Mononuclear cell (primary cell): Measurements from ENCODE around the gene DPM2. TPM values are rescaled to one million over a fixed set of nuclear protein-coding genes. Genes with fewer than 3 reads are reported as not detected.

Experiments
- H3K27me3 ChIP-seq: 2 replicates; pipeline ENCODE4 v1.6.0; 2011; ENCODE audit warnings: low read length, control low read depth; ENCODE audit not compliant: insufficient read depth
- H3K4me1 ChIP-seq: 2 replicates; pipeline ENCODE4 v1.5.1; 2011; ENCODE audit warnings: mild to moderate bottlenecking, low read length, control low read depth; ENCODE audit not compliant: insufficient read depth
- H3K4me3 ChIP-seq: 2 replicates; pipeline ENCODE4 v1.5.1; 2011; ENCODE audit warnings: mild to moderate bottlenecking, low read length, moderate library complexity
- H3K9me3 ChIP-seq: 2 replicates; pipeline ENCODE4 v1.5.1; 2011; ENCODE audit warnings: low read depth, mild to moderate bottlenecking, control low read depth, low read length
- total RNA-seq: library from RNA; depleted of rRNA; stranded (reverse); fragments of >200 nt; gene quantifications from one replicate; pipeline ENCODE4 v1.2.3, GENCODE V29; 2012

Gene DPM2
- total RNA-seq, 1 donor = 12.7 TPM

- Histone ChIP-seq H3K9me3 (no peaks in the 10 kb centered on the region), H3K4me1 (peaks cover 53% of the 10 kb centered on the region), H3K27me3 (no peaks in the 10 kb centered on the region), H3K4me3 (no peak overlapping the region)
These were observed 22.3 kb downstream of the DPM2 start for GRCh38 chr9:127915325-127915752.

GRCh38 chr9:127913682-127914081, 24.0 kb downstream of the DPM2 start:
- H3K4me1 ChIP-seq = peaks cover 37% of the 10 kb centered on the region
- H3K27me3 ChIP-seq = no peaks in the 10 kb centered on the region
- H3K9me3 ChIP-seq = no peaks in the 10 kb centered on the region
- H3K4me3 ChIP-seq = no peak overlapping the region

DNA sequence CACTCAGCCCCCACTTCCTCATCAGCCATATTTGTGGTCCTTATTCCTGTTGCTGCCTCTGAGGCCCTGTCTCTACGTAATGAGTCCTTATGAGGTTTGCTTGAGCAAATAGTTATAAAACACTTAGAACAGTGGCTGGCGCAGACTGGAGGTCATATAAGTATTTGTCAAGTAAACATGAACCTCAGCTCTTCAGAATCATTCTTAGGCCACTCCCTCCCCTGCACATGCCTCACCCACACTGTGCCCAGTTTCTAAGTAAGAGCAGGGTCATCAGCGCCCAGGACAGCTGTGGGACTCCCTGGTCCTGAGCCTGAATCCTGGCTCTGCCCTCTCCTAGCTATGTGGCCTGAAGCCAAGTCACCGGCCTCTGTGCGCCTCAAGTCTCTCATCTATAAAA, 24.8 kb downstream of the DPM2 start:
- Histone ChIP-seq H3K4me1 (peaks cover 29% of the 10 kb centered on the region), H3K4me3 (no peak overlapping the region), H3K9me3 (no peaks in the 10 kb centered on the region), H3K27me3 (no peaks in the 10 kb centered on the region)

DNA sequence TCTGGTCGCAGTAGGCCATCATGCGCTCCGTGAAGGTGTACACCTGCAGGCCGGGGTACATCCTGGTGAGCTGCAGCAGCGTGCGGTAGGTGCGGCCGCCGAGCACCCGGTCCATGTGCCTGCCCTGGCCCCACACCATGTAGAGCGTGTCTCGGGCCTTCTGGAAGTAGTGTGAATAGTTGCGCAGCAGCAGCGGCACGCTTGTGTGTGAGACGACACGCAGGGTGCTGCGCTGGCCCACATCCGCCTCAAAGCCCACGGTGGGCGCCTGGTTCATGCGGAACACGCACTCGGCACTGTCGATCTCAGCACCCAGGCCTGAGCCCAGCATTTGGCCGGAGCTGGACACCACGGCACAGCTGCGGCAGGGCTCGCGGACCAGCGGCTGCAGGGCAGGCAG, 25.4 kb downstream of the DPM2 start:
- Histone ChIP-seq H3K27me3 (no peaks in the 10 kb centered on the region), H3K4me1 (peaks cover 24% of the 10 kb centered on the region), H3K4me3 (no peak overlapping the region), H3K9me3 (no peaks in the 10 kb centered on the region)

DNA sequence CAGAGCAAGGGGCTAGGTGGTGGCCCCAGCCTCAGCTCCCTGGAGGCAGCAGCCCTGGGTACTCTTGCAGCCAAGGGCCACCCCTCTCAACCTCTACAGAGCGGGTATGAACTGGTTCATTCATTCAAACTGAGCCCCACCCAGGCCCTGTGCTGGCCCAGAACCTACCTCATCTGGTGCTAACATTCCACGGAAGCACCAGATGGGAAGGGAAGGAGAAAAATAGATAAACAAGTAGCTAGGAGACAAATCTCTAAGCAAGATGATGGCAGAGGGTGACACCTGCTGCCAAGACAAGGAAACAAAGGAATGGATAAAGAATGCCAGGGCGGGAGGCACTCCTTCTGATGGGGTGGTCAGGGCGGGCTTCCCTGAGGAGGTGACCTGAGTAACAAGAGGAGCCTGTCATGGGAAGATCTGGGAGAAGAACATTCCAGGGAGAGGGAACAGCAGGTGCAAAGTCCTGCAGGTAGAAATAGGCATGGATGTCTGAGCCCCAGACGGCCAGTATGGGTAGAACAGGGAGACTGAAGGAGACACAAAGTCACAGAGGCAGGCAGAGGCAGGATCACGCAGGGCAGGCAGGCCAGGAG, 26.9 kb downstream of the DPM2 start:
- Histone ChIP-seq H3K4me3 (no peak overlapping the region), H3K4me1 (peaks cover 28% of the 10 kb centered on the region), H3K9me3 (no peaks in the 10 kb centered on the region)

GRCh38 chr9:127909839-127910273, 27.8 kb downstream of the DPM2 start:
- peaks cover 29% of the 10 kb centered on the region for H3K4me1 ChIP-seq

More for the DNA sequence above, 26.9 kb downstream of the DPM2 start:
- no peaks in the 10 kb centered on the region for H3K27me3 ChIP-seq

GRCh38 chr9:127908660-127908926, 29.1 kb downstream of the DPM2 start:
- Histone ChIP-seq H3K9me3 (no peaks in the 10 kb centered on the region), H3K4me3 (no peak overlapping the region), H3K4me1 (peaks cover 38% of the 10 kb centered on the region), H3K27me3 (no peaks in the 10 kb centered on the region)

More at GRCh38 chr9:127909839-127910273, 27.8 kb downstream of the DPM2 start:
- H3K4me3 ChIP-seq = no peak overlapping the region
- H3K9me3 ChIP-seq = no peaks in the 10 kb centered on the region
- H3K27me3 ChIP-seq = no peaks in the 10 kb centered on the region

GRCh38 chr9:127907867-127908659, 29.6 kb downstream of the DPM2 start:
- no peaks in the 10 kb centered on the region for H3K9me3 ChIP-seq
- H3K27me3 ChIP-seq = no peaks in the 10 kb centered on the region
- no peak overlapping the region for H3K4me3 ChIP-seq
- H3K4me1 ChIP-seq = peaks cover 43% of the 10 kb centered on the region

- H3K9me3 ChIP-seq = no peaks in the 10 kb centered on the region
- no peaks in the 10 kb centered on the region for H3K27me3 ChIP-seq
- peaks cover 54% of the 10 kb centered on the region for H3K4me1 ChIP-seq
- H3K4me3 ChIP-seq = peak overlapping the region; percentile 43
These were observed 31.9 kb downstream of the DPM2 start for GRCh38 chr9:127905788-127906191.

DNA sequence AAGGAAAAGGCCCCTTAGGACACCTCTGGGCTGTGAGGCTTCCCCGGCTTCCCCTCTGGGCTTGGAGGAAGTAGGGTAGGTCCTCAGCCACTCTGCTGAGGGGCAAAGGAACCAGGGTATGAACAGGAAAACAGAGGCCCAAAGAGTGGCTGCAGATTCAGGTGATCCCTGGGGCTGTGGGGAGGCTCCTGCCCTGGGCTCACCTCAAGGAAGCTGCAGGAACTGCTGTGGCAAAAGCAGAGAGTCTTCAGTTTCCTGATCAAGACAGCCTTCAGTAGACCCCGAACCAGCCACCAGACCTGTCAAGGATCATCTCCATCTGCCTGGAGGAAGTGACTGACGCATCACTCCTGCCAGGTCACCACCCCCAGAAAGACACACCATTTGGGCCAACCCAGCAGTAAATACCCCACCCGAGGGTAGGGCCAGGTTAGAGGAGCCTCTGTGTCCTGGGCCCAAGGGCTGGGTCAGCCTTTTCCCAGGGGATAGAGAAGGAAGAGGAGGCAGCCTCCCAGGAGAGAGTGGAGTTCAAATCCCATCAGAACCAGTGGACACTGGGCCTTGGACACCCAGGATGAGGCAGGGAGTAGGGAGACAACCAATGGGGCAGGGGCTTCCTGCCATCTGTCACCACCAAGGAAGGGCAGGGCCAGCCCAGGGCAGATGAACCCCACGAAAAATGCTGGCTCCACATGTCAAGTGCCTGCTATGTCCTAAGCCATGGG, 32.5 kb downstream of the DPM2 start:
- Histone ChIP-seq H3K4me3 (peak overlapping the region; percentile 43), H3K9me3 (no peaks in the 10 kb centered on the region), H3K4me1 (peaks cover 55% of the 10 kb centered on the region), H3K27me3 (no peaks in the 10 kb centered on the region)

GRCh38 chr9:127904561-127905003, 33.1 kb downstream of the DPM2 start:
- Histone ChIP-seq H3K4me1 (peaks cover 60% of the 10 kb centered on the region), H3K4me3 (peak overlapping the region; percentile 43), H3K9me3 (no peaks in the 10 kb centered on the region)

DNA sequence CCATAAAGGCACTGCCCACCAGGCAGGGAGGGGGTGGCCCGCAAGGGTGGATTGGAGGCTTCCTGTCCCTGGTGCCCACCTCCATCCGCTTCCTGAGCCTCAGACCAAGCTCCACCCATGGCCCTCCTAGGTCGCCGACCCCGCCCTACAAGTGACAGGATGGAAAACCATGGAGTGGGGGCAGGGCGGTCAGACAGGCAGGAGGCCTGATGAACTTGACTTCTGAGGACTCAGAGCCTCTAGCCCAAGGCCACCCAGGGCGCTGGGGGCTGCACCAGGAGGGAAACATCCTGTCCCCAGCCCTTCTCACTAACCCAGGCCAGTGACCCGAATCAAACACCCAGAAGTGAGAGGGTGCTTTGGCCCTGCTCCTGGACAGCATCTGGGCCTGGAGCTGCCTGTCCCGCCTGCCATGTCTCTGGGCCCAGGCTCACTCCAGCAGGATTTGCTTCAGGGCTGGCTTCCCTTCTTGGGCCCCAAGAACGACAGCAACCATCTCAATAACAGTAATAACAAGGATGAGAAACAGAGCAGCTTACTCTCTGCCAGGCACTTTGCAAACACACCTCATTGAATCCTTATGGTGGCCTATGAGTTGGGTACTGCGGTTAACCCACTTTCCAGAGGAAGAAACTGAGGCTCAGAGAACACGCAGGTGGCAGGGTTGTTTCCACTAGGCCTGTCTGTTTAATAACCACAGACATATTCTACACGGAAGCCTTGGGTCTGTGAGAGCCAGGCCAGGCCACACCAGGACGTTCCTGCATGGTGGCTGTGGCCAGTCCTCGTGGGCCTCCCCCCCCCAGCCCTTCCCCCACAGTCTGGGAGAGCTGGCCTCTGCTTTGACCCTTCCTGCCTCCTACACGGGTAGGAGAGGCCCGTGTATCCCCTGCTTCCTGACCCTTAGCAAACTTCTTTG, 33.8 kb downstream of the DPM2 start:
- peak overlapping the region; percentile 43 for H3K4me3 ChIP-seq

More at GRCh38 chr9:127904561-127905003, 33.1 kb downstream of the DPM2 start:
- H3K27me3 ChIP-seq = no peaks in the 10 kb centered on the region

DNA sequence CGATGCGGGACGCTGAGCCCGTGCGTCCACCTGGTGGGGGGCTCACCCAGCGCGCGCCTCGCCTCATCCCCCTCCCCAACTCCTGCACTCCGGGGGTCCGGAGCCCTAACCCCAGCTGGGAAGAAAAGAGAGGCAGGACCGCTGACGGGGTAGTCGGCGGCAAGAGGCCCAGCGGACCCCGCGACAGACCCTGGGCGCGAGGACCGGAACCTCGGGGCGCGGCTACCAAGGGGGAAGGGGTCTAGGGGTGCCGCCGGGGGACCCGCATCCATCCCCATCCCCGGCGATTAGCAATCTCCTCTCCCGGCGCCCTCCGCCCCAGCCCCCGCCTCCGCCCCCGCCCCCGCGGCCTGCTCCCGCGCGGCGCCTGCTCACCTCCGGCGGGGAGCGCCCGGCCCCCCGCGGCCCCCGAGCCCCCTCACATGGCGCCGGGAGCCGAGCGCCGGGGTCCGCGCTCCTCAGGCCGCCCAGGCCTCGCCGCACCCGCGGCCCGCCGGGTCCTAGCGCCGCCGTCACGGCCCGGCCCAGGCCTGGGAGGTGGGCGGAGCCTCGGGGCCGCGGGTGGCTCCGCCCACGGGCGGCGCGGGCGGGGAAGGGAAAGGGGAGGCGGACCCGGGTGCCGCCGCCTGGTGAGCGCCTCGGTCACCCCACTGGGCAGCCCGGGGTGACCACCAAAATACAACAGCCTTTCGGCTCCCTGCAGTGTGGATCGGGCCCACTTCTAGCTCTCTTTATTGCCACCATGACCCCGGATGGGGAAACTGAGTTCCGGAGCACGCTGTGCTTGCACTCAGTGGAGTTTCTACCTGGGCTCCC, 38.3 kb downstream of the DPM2 start, which contains the start of gene ST6GALNAC6:
TSS of gene ST6GALNAC6 (minus strand) at position 476 of the 816 bp plus-strand sequence. CDS start 1,622 bp downstream, outside the sequence.
- Histone ChIP-seq H3K4me1 (peaks cover 48% of the 10 kb centered on the region), H3K4me3 (peak within 1 kb of the TSS; percentile 52), H3K9me3 (no peaks in the 10 kb centered on the region), H3K27me3 (no peaks in the 10 kb centered on the region)

More for the DNA sequence above, 33.8 kb downstream of the DPM2 start:
- Histone ChIP-seq H3K9me3 (no peaks in the 10 kb centered on the region), H3K4me1 (peaks cover 63% of the 10 kb centered on the region), H3K27me3 (no peaks in the 10 kb centered on the region)
